SK-N-SH treated with all-trans-retinoic acid at 6 μM for 48 hours (cell line): ENCODE results near the gene HOPX.

Experiments
- CREB5 ChIP-seq: fragments of 250-450 bp; sonication (Bioruptor Pico); IDR thresholded peaks from 2 replicates; pipeline ENCODE4 v1.5.1; 2020; ENCODE audit warnings: low read depth, mild to moderate bottlenecking, moderate library complexity
- CSRNP3 ChIP-seq: fragments of 250-450 bp; sonication (Bioruptor Pico); IDR thresholded peaks from 2 replicates; pipeline ENCODE4 v1.5.1; 2021; ENCODE audit warnings: mild to moderate bottlenecking, moderate library complexity
- RARB ChIP-seq: fragments of 250-450 bp; sonication (Bioruptor Pico); IDR thresholded peaks from 2 replicates; pipeline ENCODE4 v1.8.0; 2021; ENCODE audit warnings: mild to moderate bottlenecking, moderate library complexity
- ZC3H10 ChIP-seq: fragments of 250-450 bp; sonication (Bioruptor Pico); IDR thresholded peaks from 2 replicates; pipeline ENCODE4 v1.5.1; 2021; ENCODE audit warnings: mild to moderate bottlenecking, moderate library complexity
- ZFP3 ChIP-seq: fragments of 250-450 bp; sonication (Bioruptor Pico); IDR thresholded peaks from 2 replicates; pipeline ENCODE4 v1.5.0; 2020; ENCODE audit warnings: mild to moderate bottlenecking, moderate library complexity
- ZNF565 ChIP-seq: fragments of 450-650 bp; formaldehyde crosslinking; conservative IDR thresholded peaks from 2 replicates; pipeline ENCODE4 v1.5.0; 2020; ENCODE audit warnings: low read depth, mild to moderate bottlenecking, moderate library complexity
- ZNF70 ChIP-seq: fragments of 450-650 bp; formaldehyde crosslinking; IDR thresholded peaks from 2 replicates; pipeline ENCODE4 v1.5.0; 2020; ENCODE audit warnings: mild to moderate bottlenecking, moderate library complexity
- ZNF8 ChIP-seq: fragments of 450-650 bp; formaldehyde crosslinking; IDR thresholded peaks from 2 replicates; pipeline ENCODE4 v1.5.0; 2020; ENCODE audit warnings: mild to moderate bottlenecking, moderate library complexity

- TF ChIP-seq CREB5 (CRISPR knock-in tag): no peak
- TF ChIP-seq RARB (CRISPR knock-in tag): no peak
- TF ChIP-seq CSRNP3: no peak
- no peak for TF ChIP-seq ZC3H10
- TF ChIP-seq ZNF8: no peak
- TF ChIP-seq ZFP3 (CRISPR knock-in tag): no peak
- TF ChIP-seq ZNF70 (CRISPR knock-in tag): no peak
- TF ChIP-seq ZNF565 (CRISPR knock-in tag): no peak
Measured at GRCh38 chr4:56668267-56668666, 12.8 kb downstream of the HOPX start.
